PC-3 (cell line): ENCODE data around the gene MTM1. TPM values are rescaled to one million over a fixed set of nuclear protein-coding genes. Genes with fewer than 3 reads are reported as not detected.

ENCODE experiments used
- ATAC-seq: fragments of 200-7000 bp; cut with Tn5 transposase; 2 replicates; pipeline ENCODE4 v1.9.1; 2020; ENCODE audit warnings: mild to moderate bottlenecking, moderate library complexity
- Bru-seq: library from RNA; stranded (reverse); fragments of 400-500 nt; gene quantifications from one replicate; lab custom pipeline; 2021; lab: Mats Ljungman, UMichigan
- BruChase-seq, 2 experiments: library from RNA; stranded (reverse); fragments of 400-500 nt; gene quantifications; one replicate each; lab custom pipeline; 2021; lab: Mats Ljungman, UMichigan
- BruUV-seq: library from RNA; stranded (reverse); fragments of 400-500 nt; replicated peaks from 2 replicates; lab custom pipeline; 2021; lab: Mats Ljungman, UMichigan
- CTCF ChIA-PET: fragments of 300-600 bp; sonication (Branson Sonifier 250); formaldehyde crosslinking; loops from one replicate; lab custom pipeline; 2022; ENCODE audit warnings: antibody characterized with exemption; lab: Charles Lee
- POLR2A ChIA-PET: fragments of 300-600 bp; sonication (Branson Sonifier 250); formaldehyde crosslinking; loops from one replicate; lab custom pipeline; 2022; ENCODE audit warnings: antibody characterized with exemption; ENCODE audit not compliant: unreplicated experiment; lab: Charles Lee
- DNase-seq: peaks from one replicate; pipeline ENCODE4 v3.0.0-alpha.2; 2015
- H2AFZ ChIP-seq: fragments of 300-600 bp; sonication (generic); 2 replicates; pipeline ENCODE4 v1.6.0; 2016; ENCODE audit warnings: antibody characterized with exemption, low read length
- H3F3A ChIP-seq: fragments of 300-600 bp; sonication (generic); one replicate; pipeline ENCODE4 v1.6.0; 2017; ENCODE audit warnings: antibody characterized with exemption, low read length, control low read depth, mild to moderate bottlenecking; ENCODE audit not compliant: unreplicated experiment
- H3K27ac ChIP-seq: fragments of 300-600 bp; sonication (generic); 2 replicates; pipeline ENCODE4 v1.5.1; 2016; ENCODE audit warnings: mild to moderate bottlenecking, low read length
- H3K27me3 ChIP-seq: fragments of 300-600 bp; sonication (generic); 2 replicates; pipeline ENCODE4 v1.6.1; 2016; ENCODE audit warnings: low read length, mixed read lengths
- H3K36me3 ChIP-seq: fragments of 300-600 bp; sonication (generic); 2 replicates; pipeline ENCODE4 v1.6.1; 2016; ENCODE audit warnings: low read depth, mixed run types, low read length, mixed read lengths
- H3K4me1 ChIP-seq: fragments of 300-600 bp; sonication (generic); 2 replicates; pipeline ENCODE4 v1.5.1; 2016; ENCODE audit warnings: low read length; ENCODE audit not compliant: insufficient read depth
- H3K4me2 ChIP-seq: fragments of 300-600 bp; sonication (generic); 2 replicates; pipeline ENCODE4 v1.6.0; 2016; ENCODE audit warnings: low read length
- H3K4me3 ChIP-seq: fragments of 300-600 bp; sonication (generic); 2 replicates; pipeline ENCODE4 v1.5.1; 2016; ENCODE audit warnings: mild to moderate bottlenecking, low read length, mixed read lengths
- H3K79me2 ChIP-seq: fragments of 300-600 bp; sonication (generic); 2 replicates; pipeline ENCODE4 v1.6.1; 2017; ENCODE audit warnings: low read length, mixed read lengths
- H3K9ac ChIP-seq: fragments of 300-600 bp; sonication (generic); 2 replicates; pipeline ENCODE4 v1.6.0; 2016; ENCODE audit warnings: mild to moderate bottlenecking, low read length
- H3K9me2 ChIP-seq: fragments of 300-600 bp; sonication (generic); replicated peaks from 2 replicates; pipeline ENCODE4 v1.6.1; 2016; ENCODE audit warnings: mixed run types, low read length, mixed read lengths
- H3K9me3 ChIP-seq: fragments of 300-600 bp; sonication (generic); 2 replicates; pipeline ENCODE4 v1.6.1; 2016; ENCODE audit warnings: low read length, mixed read lengths
- H4K20me1 ChIP-seq: fragments of 300-600 bp; sonication (generic); 2 replicates; pipeline ENCODE4 v1.6.1; 2016; ENCODE audit warnings: low read length, mixed read lengths
- EZH2 ChIP-seq: fragments of 300-600 bp; sonication (generic); IDR thresholded peaks from one replicate; pipeline ENCODE4 v1.6.1; 2017; ENCODE audit warnings: antibody characterized with exemption, mild to moderate bottlenecking, low read length; ENCODE audit not compliant: unreplicated experiment
- EZH2phosphoT487 ChIP-seq: fragments of 300-600 bp; sonication (generic); IDR thresholded peaks from 2 replicates; pipeline ENCODE4 v1.6.1; 2018; ENCODE audit warnings: mild to moderate bottlenecking, antibody characterized with exemption, low read length, borderline replicate concordance
- intact Hi-C: fragments of 100-400 bp; cut with micrococcal nuclease; formaldehyde crosslinking; loops from 2 replicates; pipeline ENCODE4 v1.9.0; 2023
- long read RNA-seq: library from polyadenylated mRNA; unstranded; transcript quantifications from one replicate; pipeline ENCODE4 v2.0.0, GENCODE V29; 2021; ENCODE audit not compliant: unreplicated experiment
- total RNA-seq: library from RNA; depleted of rRNA; stranded (reverse); fragments of >200 nt; gene quantifications from 2 replicates; pipeline ENCODE4 v1.2.3, GENCODE V29; 2014; rRNA removed
- TF ChIP-seq, protein P1 (sequence below): fragments of 300-600 bp; sonication (generic); conservative IDR thresholded peaks from 2 replicates; pipeline ENCODE4 v1.5.1; 2017; ENCODE audit warnings: antibody characterized with exemption, low read depth, mild to moderate bottlenecking, low read length

Gene MTM1
- total RNA-seq (5.5 and 13.7 TPM in 2 replicates), Bru-seq, nascent RNA (percentile 69 among the genes with signal in this experiment), BruChase-seq, experiment 1, labeled RNA remaining after a 6-hour chase (percentile 62 among the genes with signal in this experiment), BruChase-seq, experiment 2, labeled RNA remaining after a 2-hour chase (percentile 66 among the genes with signal in this experiment)
- long read RNA-seq, transcript MTM1-203 (15 exons, 3,593 nt) = major isoform, 28 of 48 reads
- long read RNA-seq, partial matches to known transcripts = 12 of 48 reads
- long read RNA-seq, other reads (novel, unspliced or antisense) = 8 of 48 reads

DNA sequence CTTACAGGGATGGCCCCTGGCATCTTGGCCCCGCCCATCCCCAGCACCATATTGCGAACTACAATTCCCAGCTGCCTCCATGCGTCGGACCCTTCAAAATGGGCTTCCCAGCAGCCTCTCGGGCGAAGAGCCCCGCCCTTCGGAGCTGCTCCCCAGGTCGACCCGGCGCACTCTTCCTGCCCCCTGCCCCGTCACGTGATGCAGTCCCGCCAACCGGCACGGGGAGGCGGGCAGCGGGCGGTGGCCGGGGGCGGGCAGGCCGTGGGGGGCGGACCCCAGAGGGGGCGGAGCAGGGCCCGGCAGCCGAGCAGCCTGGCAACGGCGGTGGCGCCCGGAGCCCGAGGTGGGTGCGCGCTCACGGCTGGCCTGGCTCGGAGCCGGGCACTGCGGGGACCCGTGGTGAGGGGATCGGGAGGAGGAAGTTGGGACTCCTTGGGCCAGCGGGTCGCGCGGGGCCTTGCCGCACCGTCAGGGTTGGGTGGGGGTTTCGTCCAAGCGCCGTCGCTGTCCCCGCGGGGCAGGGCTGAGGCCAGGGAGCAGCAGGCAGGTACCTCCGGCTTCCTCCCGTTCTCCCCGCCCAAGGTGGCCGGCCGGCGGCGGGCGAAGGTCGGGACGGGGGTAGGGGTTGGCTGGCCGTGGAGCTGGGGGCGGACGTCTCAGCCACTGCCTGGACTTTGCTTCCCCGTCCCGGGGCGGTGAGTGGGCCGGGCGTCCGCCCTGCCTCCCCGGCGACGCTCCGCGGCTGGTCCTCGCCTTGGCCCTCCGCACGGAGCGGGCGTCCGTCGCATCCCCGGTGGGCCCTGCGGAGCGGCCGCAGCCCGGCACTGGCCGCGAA lies at the start of gene MTM1:
Gene MTM1 (plus strand): TSS at position 302 of the 835 bp plus-strand sequence. CDS start 23,994 bp downstream, outside the sequence.
- ATAC-seq = peak; percentile 85
- Histone ChIP-seq H3K36me3 (no peaks in the 10 kb centered on the region), H3K9me3 (no peaks in the 10 kb centered on the region), H3K27ac (peak within 1 kb of the TSS; percentile 11; the same call in 1 of the 2 replicates), H3K79me2 (peaks cover 49% of the 10 kb centered on the region), H3F3A (no peaks in the 10 kb centered on the region), H3K27me3 (no peaks in the 10 kb centered on the region), H3K4me3 (peak within 1 kb of the TSS; percentile 83), H3K4me1 (peaks cover 42% of the 10 kb centered on the region), H3K4me2 (peak within 1 kb of the TSS; percentile 89), H2AFZ (peak within 1 kb of the TSS; percentile 87), H4K20me1 (no peaks in the 10 kb centered on the region), H3K9me2 (no peaks in the 10 kb centered on the region), H3K9ac (peak within 1 kb of the TSS; percentile 70)
- ChIA-PET CTCF (no interaction called here), POLR2A (interaction anchor here (0.6 to 0.7 kb wide), 2 partner anchors 107 to 187 kb away, joined by 3 read pairs; no protein-coding TSS in a partner anchor)
- TF ChIP-seq EZH2phosphoT487 = no peak
- TF ChIP-seq, protein P1, sequence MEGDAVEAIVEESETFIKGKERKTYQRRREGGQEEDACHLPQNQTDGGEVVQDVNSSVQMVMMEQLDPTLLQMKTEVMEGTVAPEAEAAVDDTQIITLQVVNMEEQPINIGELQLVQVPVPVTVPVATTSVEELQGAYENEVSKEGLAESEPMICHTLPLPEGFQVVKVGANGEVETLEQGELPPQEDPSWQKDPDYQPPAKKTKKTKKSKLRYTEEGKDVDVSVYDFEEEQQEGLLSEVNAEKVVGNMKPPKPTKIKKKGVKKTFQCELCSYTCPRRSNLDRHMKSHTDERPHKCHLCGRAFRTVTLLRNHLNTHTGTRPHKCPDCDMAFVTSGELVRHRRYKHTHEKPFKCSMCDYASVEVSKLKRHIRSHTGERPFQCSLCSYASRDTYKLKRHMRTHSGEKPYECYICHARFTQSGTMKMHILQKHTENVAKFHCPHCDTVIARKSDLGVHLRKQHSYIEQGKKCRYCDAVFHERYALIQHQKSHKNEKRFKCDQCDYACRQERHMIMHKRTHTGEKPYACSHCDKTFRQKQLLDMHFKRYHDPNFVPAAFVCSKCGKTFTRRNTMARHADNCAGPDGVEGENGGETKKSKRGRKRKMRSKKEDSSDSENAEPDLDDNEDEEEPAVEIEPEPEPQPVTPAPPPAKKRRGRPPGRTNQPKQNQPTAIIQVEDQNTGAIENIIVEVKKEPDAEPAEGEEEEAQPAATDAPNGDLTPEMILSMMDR = no peak
- no peak for TF ChIP-seq EZH2
- intact Hi-C loops = loop anchor here (5.0 kb wide), 1 partner anchor 201 kb away; no protein-coding TSS in a partner anchor
- no TSS peak for BruUV-seq
- DNase-seq = peak; percentile 96

DNA sequence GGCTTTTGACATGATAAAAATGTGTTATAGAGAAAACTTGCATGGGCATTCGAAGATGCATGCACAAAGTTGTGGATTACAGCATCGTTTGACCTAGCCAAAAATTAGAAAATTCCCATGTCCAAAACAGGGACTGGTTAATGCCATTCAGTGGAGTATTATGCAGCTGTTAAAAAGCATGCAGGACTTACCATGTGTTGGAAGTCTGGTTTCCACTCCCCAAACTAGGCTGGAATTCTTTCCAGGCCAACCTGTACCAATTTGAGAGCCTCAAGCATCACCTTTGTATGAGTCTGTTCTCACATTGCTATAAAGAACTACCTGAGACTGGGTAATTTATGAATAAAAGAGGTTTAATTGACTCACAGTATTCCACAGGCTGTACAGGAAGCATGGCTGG lies 45.9 kb upstream of the MTM1 start:
- Histone ChIP-seq H3K9me3 (no peaks in the 10 kb centered on the region), H3K4me2 (no peak overlapping the region), H3F3A (no peaks in the 10 kb centered on the region), H3K4me1 (no peaks in the 10 kb centered on the region), H3K27ac (no peak overlapping the region), H3K4me3 (no peak overlapping the region), H4K20me1 (no peaks in the 10 kb centered on the region), H3K9me2 (no peaks in the 10 kb centered on the region), H3K79me2 (no peaks in the 10 kb centered on the region), H3K36me3 (no peaks in the 10 kb centered on the region), H3K9ac (no peak overlapping the region), H2AFZ (no peak overlapping the region), H3K27me3 (no peaks in the 10 kb centered on the region)
- no peak for DNase-seq
- CTCF ChIA-PET = no interaction called here
- POLR2A ChIA-PET = no interaction called here
- TF ChIP-seq EZH2phosphoT487 = no peak
- TF ChIP-seq EZH2 = no peak
- TF ChIP-seq, protein P1 = no peak
- ATAC-seq = no peak
- BruUV-seq = no TSS peak
- intact Hi-C loops = no loop called here
